ENCODE results near the gene LIMS2.

LIMS2 gene

GRCh38 chr2:127622561-127623387, 52.6 kb downstream of the LIMS2 start:
- DNase-seq (ENCODE audit: low read depth in 3 of 3): no peak

GRCh38 chr2:127621981-127622431, 53.3 kb downstream of the LIMS2 start:
- no peak for DNase-seq (ENCODE audit: low read depth in 3 of 3)

GRCh38 chr2:127620866-127621265, 54.5 kb downstream of the LIMS2 start:
- no peak for DNase-seq (ENCODE audit: low read depth in 3 of 3)

- DNase-seq (ENCODE audit: low read depth in 3 of 3): no peak
Measured at GRCh38 chr2:127619877-127620705, 55.2 kb downstream of the LIMS2 start.

GRCh38 chr2:127619203-127619590, 56.1 kb downstream of the LIMS2 start:
- DNase-seq (ENCODE audit: low read depth in 3 of 3): no peak

GRCh38 chr2:127618551-127619202, 56.7 kb downstream of the LIMS2 start:
- no peak for DNase-seq (ENCODE audit: low read depth in 3 of 3)

- no peak for DNase-seq (ENCODE audit: low read depth in 3 of 3)
Measured at GRCh38 chr2:127615511-127616166, 59.7 kb downstream of the LIMS2 start.

GRCh38 chr2:127614731-127615130, 60.6 kb downstream of the LIMS2 start:
- no peak for DNase-seq (ENCODE audit: low read depth in 3 of 3)

GRCh38 chr2:127614246-127614645, 61.1 kb downstream of the LIMS2 start:
- no peak for DNase-seq (ENCODE audit: low read depth in 3 of 3)

- DNase-seq (ENCODE audit: low read depth in 3 of 3): no peak
Measured at GRCh38 chr2:127612111-127612822, 63.1 kb downstream of the LIMS2 start.

GRCh38 chr2:127611076-127611925, 64.0 kb downstream of the LIMS2 start:
- no peak for DNase-seq (ENCODE audit: low read depth in 3 of 3)

GRCh38 chr2:127610561-127610960, 64.8 kb downstream of the LIMS2 start:
- DNase-seq (ENCODE audit: low read depth in 3 of 3): no peak

- no peak for DNase-seq (ENCODE audit: low read depth in 3 of 3)
Measured at GRCh38 chr2:127609818-127610217, 65.5 kb downstream of the LIMS2 start.

GRCh38 chr2:127609031-127609751, 66.1 kb downstream of the LIMS2 start:
- no peak for DNase-seq (ENCODE audit: low read depth in 3 of 3)

GRCh38 chr2:127608061-127609030, 67.0 kb downstream of the LIMS2 start:
- no peak for DNase-seq (ENCODE audit: low read depth in 3 of 3)

- no peak for DNase-seq (ENCODE audit: low read depth in 3 of 3)
Measured at GRCh38 chr2:127607399-127607908, 67.9 kb downstream of the LIMS2 start.

- DNase-seq (ENCODE audit: low read depth in 3 of 3): no peak
Measured at GRCh38 chr2:127606625-127607398, 68.5 kb downstream of the LIMS2 start.
